Nephron progenitor cell (in vitro differentiated cells): ENCODE measurements around the gene CCDC188.
A peak's percentile ranks its signal among the peaks of the same experiment; 100 is the strongest.

Experiments used
- DNase-seq: peaks from one replicate; pipeline ENCODE4 v3.0.0; 2021
- H3K27ac Mint-ChIP-seq: 2 replicates; pipeline ENCODE4 v1.8.0; 2021; ENCODE audit warnings: mild to moderate bottlenecking, moderate library complexity, mixed read lengths
- H3K27me3 Mint-ChIP-seq: 2 replicates; pipeline ENCODE4 v1.8.0; 2021; ENCODE audit warnings: mild to moderate bottlenecking, low read depth, mixed read lengths; ENCODE audit not compliant: poor library complexity
- H3K36me3 Mint-ChIP-seq: 2 replicates; pipeline ENCODE4 v1.8.0; 2021; ENCODE audit warnings: low read depth, mixed read lengths
- H3K4me1 Mint-ChIP-seq: 2 replicates; pipeline ENCODE4 v1.8.0; 2021; ENCODE audit warnings: mixed read lengths
- H3K4me3 Mint-ChIP-seq: 2 replicates; pipeline ENCODE4 v1.8.0; 2021; ENCODE audit warnings: mild to moderate bottlenecking, moderate library complexity, mixed read lengths
- H3K9me3 Mint-ChIP-seq: 2 replicates; pipeline ENCODE4 v1.8.0; 2021; ENCODE audit warnings: mild to moderate bottlenecking, moderate library complexity, mixed read lengths
- CTCF ChIP-seq: fragments of 200-600 bp; sonication (generic); IDR thresholded peaks from 2 replicates; pipeline ENCODE4 v1.5.0; 2021; ENCODE audit warnings: antibody characterized with exemption

The CCDC188 gene

DNA sequence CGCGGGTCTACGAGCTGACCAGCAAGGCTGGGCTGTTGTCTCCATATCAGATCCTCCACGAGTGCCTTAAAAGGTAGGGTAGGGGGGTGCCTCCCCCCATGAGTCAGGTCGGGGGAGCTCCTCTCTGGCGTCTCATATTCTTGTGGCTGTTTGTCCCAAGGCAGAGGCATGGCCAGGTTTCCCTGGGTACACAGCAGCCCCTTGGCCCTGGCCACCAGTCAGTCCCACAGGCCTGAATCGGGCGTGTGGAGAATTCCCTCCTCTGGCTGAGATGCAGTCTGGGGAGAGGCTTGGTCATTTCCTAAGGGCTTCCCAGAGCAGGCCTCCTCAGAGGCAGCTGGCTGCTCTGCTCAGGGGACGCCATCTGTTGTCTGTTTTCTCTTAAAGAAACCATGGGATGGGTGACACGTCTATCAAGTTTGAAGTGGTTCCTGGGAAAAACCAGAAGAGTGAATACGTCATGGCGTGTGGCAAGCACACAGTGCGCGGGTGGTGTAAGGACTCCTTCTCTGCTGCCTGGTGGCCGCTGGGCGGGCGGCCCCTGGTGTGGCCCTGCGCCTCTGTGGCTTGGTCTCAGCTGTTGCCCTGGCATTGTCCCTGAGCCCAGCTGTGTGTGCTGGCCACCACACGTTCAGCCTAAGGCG, 44.5 kb downstream of the CCDC188 start:
- H3K36me3 Mint-ChIP-seq, result peaks cover 31% of the 10 kb centered on the region
- DNase-seq, result no peak

DNA sequence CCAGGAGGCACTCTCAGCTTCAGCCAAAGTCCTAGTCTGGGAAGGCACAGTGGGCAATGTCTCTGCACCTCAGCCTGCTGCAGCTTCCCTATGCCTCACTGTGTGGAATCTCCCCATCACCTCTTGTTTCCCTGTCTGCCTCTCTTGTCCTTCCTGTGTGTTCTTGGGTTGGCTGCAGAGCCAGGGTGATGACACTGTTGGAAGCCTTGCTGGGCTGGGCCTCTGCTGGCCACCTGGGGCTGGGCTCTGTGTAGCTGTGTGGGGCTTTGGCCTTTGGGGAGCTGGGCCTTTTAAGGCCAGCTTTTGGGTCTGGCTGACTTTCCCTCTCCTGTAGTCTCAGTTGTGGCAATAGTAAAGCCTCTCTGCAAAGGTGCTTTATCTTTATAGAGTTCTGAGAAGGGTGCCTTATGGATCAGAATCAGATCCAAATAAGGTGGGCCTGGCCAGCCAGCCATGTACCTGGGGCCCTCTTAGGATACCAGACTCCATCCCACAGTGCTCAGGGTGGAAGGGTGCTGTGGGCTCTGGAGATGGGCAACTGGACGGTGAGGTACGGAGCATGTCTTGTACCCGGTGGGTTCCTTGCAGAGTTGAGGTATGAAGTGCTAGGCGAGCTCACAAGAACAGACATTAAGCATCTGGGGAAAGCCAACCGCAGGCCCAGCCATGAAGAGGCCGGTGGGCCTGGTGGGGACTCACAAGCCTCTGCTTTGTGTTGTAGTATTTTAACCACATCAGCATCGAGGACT, 45.2 kb downstream of the CCDC188 start:
- Mint-ChIP-seq H3K27ac (no peak overlapping the region), H3K4me1 (no peaks in the 10 kb centered on the region), H3K27me3 (no peaks in the 10 kb centered on the region), H3K36me3 (peaks cover 38% of the 10 kb centered on the region), H3K4me3 (no peak overlapping the region), H3K9me3 (no peaks in the 10 kb centered on the region)
- no peak for DNase-seq
- TF ChIP-seq CTCF, result no peak

More for the DNA sequence above, 44.5 kb downstream of the CCDC188 start:
- no peak overlapping the region for H3K27ac Mint-ChIP-seq
- H3K4me3 Mint-ChIP-seq, result no peak overlapping the region
- no peak for TF ChIP-seq CTCF
- H3K9me3 Mint-ChIP-seq, result no peaks in the 10 kb centered on the region
- no peaks in the 10 kb centered on the region for H3K4me1 Mint-ChIP-seq
- H3K27me3 Mint-ChIP-seq, result no peaks in the 10 kb centered on the region

GRCh38 chr22:20102203-20102780, 48.6 kb downstream of the CCDC188 start:
- Mint-ChIP-seq H3K27me3 (no peaks in the 10 kb centered on the region), H3K27ac (peak overlapping the region; percentile 89), H3K4me3 (no peak overlapping the region), H3K4me1 (no peaks in the 10 kb centered on the region), H3K9me3 (no peaks in the 10 kb centered on the region), H3K36me3 (peaks cover 61% of the 10 kb centered on the region)
- TF ChIP-seq CTCF, result no peak
- DNase-seq, result no peak

DNA sequence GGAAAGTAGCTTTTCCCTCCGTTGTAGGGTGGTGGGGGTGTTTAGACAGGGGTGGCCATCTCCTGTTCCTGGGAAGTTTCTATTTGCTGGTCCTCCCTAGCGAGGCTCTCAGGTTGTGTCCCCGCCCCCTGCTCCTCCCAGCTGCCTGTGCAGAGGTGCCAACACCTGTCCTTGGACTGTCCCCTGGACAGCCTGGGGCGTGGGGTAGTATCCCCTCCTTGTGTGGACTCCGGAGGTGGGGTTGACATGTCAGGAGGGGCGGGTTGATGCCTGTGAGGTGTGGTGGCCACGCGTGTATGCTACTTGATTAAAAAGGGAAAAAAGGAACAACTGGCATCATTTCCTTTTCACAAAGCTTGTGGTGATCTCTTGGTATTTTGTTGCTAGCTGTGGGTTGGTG, 49.2 kb downstream of the CCDC188 start:
- H3K27ac Mint-ChIP-seq, result no peak overlapping the region
- no peak overlapping the region for H3K4me3 Mint-ChIP-seq
- peaks cover 66% of the 10 kb centered on the region for H3K36me3 Mint-ChIP-seq
- no peak for DNase-seq
- H3K9me3 Mint-ChIP-seq, result peaks cover 4% of the 10 kb centered on the region
- no peak for TF ChIP-seq CTCF
- no peaks in the 10 kb centered on the region for H3K4me1 Mint-ChIP-seq
- H3K27me3 Mint-ChIP-seq, result peaks cover 4% of the 10 kb centered on the region

GRCh38 chr22:20099099-20099711, 51.6 kb downstream of the CCDC188 start:
- no peaks in the 10 kb centered on the region for H3K4me1 Mint-ChIP-seq
- no peak for TF ChIP-seq CTCF
- no peak for DNase-seq
- peaks cover 90% of the 10 kb centered on the region for H3K36me3 Mint-ChIP-seq
- H3K27me3 Mint-ChIP-seq, result peaks cover 4% of the 10 kb centered on the region
- no peak overlapping the region for H3K4me3 Mint-ChIP-seq
- peaks cover 4% of the 10 kb centered on the region for H3K9me3 Mint-ChIP-seq
- H3K27ac Mint-ChIP-seq, result no peak overlapping the region
